H4 (cell line): ENCODE measurements around the gene SLC27A5. TPM values are rescaled to one million over a fixed set of nuclear protein-coding genes. Genes with fewer than 3 reads are reported as not detected.
"Not testable (repeated sequence)": the region's sequence is repeated elsewhere in the genome, so short reads cannot be mapped to it uniquely, and the experiment has no call there.

Source experiments
- DNase-seq: peaks from one replicate; pipeline ENCODE4 v3.0.0-alpha.2; 2015; ENCODE audit warnings: low spot score
- total RNA-seq: library from RNA; depleted of rRNA; stranded (reverse); fragments of >200 nt; shearing (Covaris generic); gene quantifications from 2 replicates; pipeline ENCODE4 v1.2.3, GENCODE V29; 2014

Gene SLC27A5
- total RNA-seq, 1 experiment from 2014 or later: 18.1 TPM

GRCh38 chr19:58498316-58499020, 13.3 kb downstream of the SLC27A5 start:
- DNase-seq: no peak

GRCh38 chr19:58497634-58498170, 14.1 kb downstream of the SLC27A5 start:
- no peak for DNase-seq

- DNase-seq: no peak
Measured at GRCh38 chr19:58492265-58492664, 19.5 kb downstream of the SLC27A5 start.

- DNase-seq: no peak
Measured at GRCh38 chr19:58491393-58491792, 20.4 kb downstream of the SLC27A5 start.

GRCh38 chr19:58484349-58484748, 27.4 kb downstream of the SLC27A5 start:
- not testable (repeated sequence) for DNase-seq

GRCh38 chr19:58483776-58484175, 28.0 kb downstream of the SLC27A5 start:
- DNase-seq: no peak

GRCh38 chr19:58482372-58482771, 29.4 kb downstream of the SLC27A5 start:
- DNase-seq: no peak

GRCh38 chr19:58480831-58481230, 31.0 kb downstream of the SLC27A5 start:
- no peak for DNase-seq

GRCh38 chr19:58480481-58480830, 31.3 kb downstream of the SLC27A5 start:
- no peak for DNase-seq

- no peak for DNase-seq
Measured at GRCh38 chr19:58479736-58480480, 31.9 kb downstream of the SLC27A5 start.

GRCh38 chr19:58479303-58479702, 32.5 kb downstream of the SLC27A5 start:
- DNase-seq: no peak

GRCh38 chr19:58477871-58478270, 33.9 kb downstream of the SLC27A5 start:
- DNase-seq: no peak

GRCh38 chr19:58477130-58477529, 34.7 kb downstream of the SLC27A5 start:
- DNase-seq: no peak

- no peak for DNase-seq
Measured at GRCh38 chr19:58476498-58477015, 35.2 kb downstream of the SLC27A5 start.

GRCh38 chr19:58475714-58476497, 35.9 kb downstream of the SLC27A5 start, which contains the start of gene ZNF446:
TSS of gene ZNF446 (plus strand) at chr19:58476352. CDS start at chr19:58477219, 867 bp downstream.
- peak; percentile 99 for DNase-seq

GRCh38 chr19:58474997-58475713, 36.6 kb downstream of the SLC27A5 start:
- DNase-seq: no peak

- peak; percentile 70 for DNase-seq
Measured at GRCh38 chr19:58474291-58474996, 37.3 kb downstream of the SLC27A5 start.

- no peak for DNase-seq
Measured at GRCh38 chr19:58473775-58474174, 38.0 kb downstream of the SLC27A5 start.

GRCh38 chr19:58471736-58472135, 40.1 kb downstream of the SLC27A5 start:
- DNase-seq: no peak

GRCh38 chr19:58470837-58471543, 40.8 kb downstream of the SLC27A5 start:
- not testable (repeated sequence) for DNase-seq
